GM19455 (cell line): ENCODE results near the gene KRT78.

Experiments
- ATAC-seq: cut with Tn5 transposase; IDR thresholded peaks from one replicate; pipeline ENCODE4 v1.9.1; 2021; ENCODE audit not compliant: unreplicated experiment

KRT78 gene

DNA sequence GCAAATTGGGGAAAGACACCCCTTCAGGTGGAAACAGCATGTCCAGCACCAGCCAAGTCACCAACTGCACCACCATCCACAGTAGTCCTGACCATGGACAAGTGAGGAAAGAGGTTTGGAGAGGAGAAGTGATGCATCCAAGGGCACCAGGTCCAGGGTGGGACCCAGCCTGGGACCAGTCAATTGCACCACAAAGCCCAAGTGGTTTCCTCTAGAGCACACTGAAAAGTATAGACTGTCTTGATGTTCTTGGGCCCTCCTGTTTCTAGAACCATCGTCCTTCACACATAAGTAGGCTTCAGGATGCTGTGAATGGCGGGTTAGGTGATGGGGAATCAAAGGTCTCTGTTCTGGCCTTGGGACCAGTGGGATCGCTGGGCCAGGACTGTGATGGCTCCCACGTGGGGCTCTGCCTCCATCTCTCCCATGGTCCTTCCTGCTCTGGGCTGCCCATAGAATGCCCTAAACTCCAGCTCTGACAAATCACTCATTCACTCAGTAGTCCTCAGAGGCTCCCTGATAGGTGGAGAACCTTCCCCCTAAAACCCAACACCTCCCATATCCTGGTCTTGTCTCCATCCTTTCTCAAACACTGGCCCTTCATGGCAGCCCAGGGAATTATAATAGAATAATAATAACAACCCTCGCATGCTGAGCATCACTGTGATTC lies 23.9 kb downstream of the KRT78 start:
- no peak for ATAC-seq

DNA sequence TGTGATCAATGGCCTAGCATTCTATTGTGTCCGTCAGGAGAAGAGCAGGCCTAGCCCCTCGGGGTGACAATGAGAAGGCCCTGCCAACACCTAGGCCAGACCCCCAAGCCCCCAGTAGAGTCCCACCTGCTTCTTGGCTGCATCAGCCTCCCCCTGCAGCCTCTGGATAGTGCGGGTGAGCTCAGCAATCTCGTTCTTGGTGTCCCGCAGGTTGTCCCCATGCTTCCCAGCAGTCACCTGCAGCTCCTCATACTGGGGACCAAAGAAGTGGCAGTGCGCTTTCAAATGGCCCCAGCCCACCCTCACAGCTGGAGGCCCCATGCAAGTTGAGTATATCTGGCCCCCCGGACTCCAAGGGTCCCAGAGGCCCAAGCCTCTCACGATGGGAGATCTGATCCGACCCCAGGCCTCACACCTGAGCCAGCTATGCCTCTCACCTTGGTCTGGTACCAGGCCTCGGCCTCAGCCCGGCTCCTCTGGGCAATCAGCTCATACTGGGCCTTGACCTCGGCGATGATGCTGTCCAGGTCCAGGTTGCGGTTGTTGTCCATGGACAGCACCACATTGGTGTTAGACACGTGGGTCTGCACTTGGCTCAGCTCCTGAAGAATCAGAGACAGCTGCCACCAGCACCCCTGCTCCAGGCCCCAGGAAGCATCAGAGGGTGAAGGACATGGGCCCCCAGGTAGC lies 24.9 kb downstream of the KRT78 start:
- ATAC-seq: no peak

DNA sequence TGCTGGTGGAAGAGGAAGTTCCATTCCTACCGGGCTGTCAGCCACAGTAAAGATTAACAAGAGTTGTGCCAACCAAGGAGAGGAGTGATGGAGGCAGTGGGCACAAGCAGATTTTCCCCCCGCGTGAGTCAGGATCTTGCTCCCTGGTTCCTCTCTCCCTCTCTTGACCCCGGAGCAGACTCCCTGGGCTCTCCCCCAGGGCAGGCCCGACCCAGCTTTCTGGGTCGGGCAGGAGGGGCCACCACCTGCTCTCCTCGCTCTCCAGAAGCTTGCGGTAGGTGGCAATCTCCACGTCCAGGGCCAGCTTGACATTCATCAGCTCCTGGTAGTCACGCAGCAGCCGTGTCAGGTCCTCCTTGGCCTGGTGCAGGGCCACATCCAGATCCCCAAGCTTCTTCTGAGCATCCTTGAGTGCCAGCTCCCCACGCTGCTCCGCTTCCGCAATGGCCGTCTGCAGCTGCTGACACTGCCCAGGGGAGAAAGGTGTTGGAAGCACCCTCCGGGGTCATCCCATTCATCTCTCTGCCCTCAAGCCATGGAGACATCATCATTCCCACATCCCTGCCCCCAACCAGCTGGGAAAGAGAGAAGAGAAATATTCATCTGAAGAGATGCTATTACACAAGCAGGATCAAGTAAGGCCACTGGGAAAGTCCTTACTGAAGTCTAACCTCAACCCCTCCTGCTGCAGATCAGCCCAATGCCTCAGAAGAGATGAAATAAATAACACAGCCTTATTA lies 25.9 kb downstream of the KRT78 start:
- no peak for ATAC-seq

DNA sequence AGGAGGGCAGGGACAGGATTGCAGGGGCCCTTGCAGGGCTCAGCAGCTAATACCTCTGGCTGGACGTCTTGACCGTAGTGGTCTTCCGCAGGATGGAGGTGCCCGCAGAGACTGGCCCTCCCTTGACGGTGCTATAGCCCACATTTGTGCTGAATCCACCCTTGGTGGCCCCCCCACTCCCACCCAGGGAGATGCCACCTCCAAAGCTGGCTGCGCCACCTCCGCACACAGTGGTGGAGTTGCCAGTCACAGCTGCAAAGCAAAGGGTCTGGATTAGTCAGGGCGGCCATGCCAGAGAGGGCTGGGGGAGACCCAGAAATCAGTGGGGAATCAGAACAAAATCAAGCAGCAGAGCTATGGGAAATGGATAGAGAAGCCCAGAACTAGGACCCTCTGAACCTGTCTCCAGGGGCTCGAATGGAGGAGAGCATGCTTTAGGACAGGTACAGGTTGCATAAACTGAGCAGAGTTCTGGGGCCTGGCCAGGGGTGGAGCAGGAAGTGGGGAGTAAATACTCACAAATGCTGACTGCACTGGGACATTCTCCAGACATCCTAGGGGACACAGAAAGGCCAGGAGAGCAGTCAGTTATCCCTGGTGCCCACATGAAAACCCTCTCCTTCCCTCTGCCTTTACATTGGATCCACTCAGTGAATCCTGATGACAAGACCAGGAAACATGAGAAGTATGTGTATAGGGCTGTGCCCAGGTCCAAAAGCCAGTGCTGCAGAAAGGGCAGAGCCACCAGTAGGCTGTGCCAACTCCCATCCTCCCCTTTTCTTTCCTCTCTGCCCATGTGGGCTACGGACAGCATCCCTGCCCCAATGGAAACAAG lies 26.8 kb downstream of the KRT78 start:
- no peak for ATAC-seq

DNA sequence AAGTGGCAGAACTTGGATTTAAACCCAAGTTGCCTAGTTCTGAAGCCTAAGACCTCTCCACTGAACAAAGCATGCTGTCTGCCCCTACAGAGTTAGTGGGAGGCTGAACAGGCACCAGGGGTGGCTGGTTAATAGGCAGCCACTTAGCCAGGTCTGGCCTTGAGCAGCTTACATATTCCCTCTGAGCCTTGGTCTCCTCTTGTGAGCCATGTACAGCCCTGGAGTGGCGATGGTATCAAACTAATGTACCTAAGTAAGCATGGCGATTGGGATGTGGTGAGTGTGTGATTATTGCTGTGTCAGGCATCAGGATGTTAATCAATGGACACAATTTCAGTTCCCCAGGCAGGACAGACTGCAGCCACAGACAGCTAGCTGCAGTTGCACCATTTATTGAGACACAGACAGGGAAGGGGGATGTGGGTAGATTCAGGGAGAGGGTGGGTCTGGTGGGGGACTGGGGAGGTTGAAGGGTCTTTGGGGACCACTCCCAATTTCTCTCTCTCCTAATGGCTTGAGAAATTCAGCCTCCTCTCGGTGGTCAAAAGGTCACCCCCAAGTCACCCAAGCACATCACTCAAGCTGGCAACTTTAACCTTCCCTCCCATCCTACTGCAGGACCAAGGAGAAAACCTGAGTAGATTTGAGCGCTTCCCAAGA lies 27.6 kb downstream of the KRT78 start:
- ATAC-seq: no peak

DNA sequence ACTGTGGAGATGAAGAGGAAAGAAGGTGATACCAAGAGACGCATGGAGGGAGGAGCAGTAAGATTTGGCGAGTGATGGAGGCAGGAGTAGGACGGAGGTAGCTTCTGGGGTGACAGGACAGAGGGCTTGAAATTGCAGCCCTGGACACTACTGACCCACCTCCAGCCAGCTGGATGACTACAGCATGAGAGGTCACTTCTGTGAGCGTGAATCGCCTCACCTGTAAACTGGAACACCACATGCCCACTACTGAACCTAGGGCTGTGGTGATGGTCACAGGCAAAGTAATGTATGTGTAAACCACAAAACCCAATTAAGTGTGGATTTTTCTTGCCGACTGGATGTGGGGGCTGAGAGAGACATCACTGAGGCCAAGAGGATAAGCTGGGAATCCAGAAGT lies 28.3 kb downstream of the KRT78 start:
- ATAC-seq: no peak

DNA sequence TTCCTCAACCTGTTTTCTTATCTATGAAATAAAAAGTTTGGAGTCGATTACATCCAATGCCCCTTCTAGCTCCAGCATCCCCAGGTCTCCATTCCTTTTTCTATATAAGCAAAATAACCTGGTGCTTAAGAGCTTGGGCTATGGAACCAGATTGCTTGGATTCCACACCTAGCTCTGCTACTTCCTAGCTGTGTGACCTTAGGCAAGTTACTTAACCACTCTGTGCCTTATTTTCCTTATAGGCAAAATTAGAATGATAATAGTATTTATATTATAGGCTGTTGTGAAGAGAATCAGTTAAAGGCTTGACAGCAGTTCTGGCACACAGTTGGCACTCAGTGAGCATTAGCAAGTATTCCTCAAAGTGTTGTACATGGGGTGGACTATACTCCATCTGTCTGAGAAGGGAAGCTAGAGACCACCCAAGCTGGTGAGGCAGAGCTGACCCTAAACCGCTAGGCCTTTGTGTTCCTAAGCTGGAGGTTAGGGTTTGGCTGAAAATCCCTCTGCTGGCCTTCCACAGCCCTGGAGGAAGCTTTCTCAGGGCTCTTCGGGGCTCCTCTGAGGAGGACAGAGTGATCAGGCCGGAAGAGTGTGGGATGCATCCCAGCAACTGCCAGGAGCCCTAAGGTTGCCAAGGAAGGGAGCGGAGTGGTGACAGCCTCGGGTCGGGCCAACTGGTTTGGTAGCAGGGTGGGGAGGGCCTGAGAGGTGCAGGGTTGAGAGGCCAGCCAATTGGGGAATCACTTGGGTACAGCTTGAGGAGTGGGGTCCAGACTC lies 28.9 kb downstream of the KRT78 start:
- no peak for ATAC-seq

DNA sequence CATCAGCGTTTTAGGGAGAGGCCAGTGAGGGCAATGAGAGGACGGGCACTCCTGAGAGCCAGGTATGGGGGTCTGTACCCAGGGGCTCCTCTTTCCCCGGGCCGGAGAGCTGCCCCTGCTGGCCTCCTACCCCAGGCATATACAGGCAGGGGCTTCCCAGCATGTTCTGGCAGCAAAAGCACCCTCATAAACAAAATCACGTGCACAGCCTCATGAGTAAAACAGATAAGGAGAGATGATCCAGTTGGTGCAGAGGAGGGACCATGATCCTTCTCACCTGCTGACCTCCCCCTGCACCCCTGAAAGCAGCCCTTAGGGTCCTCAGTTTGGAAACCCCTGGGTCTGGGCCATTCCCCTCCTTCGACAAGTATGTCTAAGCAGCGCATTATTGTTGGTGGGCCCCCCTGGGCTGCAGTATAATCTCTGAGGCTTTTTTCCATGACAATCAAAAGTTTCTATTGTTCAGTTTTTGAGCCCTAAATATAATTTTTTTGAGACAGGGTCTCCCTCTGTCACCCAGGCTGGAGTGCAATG lies 29.8 kb downstream of the KRT78 start:
- ATAC-seq: no peak

DNA sequence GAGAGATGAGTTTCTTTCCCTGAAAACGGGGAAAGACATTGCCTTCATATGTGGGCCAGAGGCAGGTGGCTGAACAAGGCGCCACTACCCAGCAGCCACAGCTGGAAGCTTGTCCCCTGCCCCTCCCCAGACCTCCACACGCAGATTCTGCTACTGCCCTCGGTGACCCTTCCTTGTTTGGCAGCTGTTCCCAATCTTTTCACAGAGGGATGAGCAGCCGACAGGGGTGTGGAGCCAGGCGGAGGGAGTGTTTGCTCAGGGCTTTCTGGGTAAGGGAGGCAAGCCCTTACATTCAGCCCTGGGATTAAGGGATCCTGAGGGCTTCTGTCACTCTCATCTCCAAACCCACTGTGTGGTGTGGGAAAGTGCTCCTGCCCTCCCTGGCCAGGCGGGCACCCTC lies 30.4 kb downstream of the KRT78 start:
- ATAC-seq: no peak

DNA sequence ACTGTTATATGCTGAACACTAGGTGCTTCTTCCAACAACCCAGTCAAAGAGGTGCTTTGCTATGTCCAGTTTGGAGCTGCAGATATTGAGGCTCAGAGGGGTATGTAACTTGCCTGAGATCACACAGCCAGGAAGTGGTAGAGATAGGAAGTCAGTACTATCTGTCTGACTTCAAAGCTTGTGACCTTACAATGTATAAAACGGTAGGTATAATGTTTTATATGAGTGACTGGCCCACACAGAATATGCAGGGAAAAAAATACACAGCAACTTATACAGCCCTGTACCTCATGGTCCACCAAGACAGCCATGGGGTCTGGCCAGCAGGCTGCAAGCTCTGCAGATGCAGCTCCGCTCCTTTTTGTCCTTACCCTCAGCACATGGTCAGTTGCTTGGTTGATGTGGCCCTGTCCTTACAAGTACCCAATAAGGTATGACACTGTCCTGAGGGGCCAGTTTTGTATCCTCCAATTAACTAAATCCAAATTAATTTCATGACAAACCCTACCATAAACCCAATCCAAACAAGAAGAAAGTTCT lies 31.0 kb downstream of the KRT78 start:
- no peak for ATAC-seq

DNA sequence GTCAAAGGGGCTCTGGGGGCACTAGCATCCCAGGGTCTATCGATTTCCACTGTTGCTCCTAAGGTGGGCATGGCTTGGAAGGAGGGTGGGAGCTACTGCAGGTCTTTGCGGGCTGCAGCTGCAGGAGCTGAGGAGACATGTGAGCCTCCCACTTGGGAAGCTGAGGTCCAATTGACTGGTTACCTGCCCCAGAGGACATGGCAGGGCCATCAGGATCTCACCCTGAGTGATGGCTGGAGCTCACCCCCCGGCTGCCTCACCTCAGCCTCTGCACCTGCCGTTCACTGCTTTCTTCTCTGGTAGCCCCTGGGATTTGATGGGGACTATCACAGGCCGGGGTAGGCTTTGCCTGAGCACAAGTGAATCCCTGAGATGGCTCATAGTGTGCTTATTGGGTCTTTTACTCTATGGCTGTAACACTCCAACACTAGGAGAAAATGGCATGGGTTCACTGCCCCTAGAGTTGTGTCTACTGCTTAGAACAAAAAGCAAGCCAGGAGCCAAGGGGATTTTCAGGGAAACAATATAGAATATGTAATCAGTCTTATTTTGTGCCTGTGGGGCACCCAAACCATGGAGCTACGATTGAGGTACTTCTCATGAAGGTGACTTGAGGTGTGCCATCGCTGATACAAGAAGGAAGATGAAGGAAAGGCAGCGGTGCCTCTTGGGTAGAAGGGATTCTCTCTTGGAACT lies 31.6 kb downstream of the KRT78 start:
- no peak for ATAC-seq

DNA sequence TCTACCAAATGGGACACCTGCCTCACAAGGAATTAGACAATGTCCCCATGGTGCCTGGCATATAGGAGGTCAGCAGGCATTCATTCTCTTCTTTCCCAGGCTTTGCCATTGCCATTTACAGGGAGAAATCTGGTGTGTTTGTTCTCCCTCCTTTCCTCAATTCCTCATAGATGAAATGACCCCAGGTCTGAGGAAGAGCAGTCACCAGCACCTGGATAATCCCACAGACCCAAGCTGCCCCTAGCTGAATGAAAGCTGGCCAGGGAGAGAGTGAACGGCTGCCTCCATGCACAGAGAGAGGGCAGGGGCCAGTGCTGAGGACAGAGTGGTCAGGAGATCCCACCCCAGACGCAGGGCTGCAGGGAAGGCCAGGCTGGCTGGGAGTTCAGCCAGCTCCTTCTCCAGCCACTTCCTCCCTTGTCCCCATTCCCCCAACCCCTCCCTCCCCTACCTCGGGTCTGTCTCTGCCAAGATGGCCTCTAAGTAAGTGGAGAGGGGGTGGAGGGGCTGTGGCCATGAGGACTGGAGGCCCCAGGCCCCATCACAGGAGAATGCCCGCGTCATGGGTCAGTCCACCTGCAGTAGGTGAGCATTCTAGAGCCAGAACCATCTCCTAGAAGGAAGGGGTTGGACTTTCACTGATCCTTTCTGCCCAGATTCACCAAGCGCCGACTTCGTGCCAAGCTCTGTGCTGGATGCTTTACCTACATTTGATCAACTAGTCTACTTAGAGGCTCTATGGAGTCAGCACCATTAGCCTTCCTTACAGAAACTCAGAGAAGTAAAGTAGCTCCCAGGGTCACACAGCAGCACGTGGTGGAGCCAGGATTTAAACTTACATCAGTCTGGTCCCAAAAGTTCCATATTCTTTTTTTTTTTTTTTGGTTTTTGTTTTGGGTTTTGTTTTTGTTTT lies 32.9 kb downstream of the KRT78 start:
- ATAC-seq: no peak

DNA sequence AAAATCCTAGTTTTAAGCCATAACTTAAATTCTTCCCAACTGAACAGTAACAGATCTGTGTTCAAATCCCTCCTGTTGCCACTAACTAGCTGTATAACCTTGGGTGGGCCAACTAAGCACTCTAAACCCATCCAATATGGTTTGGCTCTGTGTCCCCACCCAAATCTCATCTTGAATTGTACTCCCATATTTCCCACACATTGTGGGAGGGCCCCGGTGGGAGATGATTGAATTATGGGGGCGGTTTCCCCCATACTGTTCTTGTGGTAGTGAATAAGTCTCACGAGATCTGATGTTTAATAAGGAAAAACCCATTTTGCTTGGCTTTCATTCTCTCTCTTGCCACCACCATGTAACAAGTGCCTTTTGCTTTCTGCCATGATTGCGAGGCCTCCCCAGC lies 33.6 kb downstream of the KRT78 start:
- no peak for ATAC-seq

DNA sequence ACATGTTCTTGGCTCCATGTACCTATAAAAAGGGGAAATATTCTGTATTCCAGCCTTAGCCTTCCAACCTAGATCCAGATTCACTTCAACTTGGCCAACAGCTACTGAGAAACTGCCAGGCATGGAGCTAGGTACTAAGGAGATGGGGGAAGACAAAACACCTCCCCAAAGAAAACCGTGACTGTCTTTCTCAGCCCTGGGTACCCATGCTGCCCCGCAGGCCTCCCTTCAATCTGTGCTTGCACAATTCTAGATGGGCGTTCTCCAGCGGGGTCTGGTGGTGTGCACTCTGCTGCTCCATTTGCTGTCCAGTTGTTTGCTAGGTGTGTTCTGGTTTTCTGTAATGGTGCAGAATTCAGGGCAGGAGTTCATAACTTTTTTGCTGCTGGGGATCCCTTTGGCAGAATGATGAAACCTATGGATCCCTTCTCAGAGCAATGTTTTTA lies 34.1 kb downstream of the KRT78 start:
- ATAC-seq: no peak

DNA sequence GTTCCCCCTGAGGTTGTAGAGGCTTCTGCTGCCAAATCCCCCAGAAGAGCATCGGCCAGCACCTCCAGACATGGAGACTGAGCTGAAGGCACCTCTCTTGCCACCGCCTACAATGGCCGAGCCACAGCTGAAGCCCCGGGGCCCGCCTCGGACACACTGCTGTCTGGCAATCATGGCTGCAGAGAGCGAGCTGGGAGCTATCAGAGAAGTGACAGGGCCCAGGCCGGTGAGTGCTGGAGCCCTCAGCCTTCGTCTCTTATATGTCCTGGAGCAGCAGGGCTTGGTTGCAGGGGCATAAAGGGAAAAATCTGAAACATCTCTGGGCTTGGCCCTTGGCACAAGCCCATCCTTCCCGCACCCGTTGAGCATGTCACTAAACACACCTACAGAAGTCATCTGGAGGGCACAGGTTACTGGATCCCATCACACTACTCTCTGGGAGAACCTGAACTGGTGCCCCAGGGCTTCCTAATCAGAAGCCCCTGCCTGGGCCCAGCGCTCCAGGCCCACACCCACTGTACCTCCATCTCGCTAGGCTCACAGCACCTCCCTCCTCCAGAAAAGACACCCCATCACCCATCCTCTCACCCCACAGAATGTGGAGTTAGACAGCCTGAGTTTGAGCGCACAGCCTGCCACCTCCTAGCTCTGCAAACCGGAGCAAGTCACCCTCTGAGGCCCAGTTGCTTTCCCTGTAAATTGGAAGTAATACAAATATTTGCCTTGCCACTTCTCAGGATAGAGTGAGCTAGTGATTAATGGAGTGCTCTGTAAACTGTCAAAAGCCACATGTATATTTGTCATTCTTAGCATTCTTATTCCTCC lies 34.7 kb downstream of the KRT78 start, which contains the start of gene KRT4:
TSS of gene KRT4 (minus strand) at position 232 of the 825 bp plus-strand sequence. CDS start at position 174, 58 bp downstream.
- no peak for ATAC-seq

DNA sequence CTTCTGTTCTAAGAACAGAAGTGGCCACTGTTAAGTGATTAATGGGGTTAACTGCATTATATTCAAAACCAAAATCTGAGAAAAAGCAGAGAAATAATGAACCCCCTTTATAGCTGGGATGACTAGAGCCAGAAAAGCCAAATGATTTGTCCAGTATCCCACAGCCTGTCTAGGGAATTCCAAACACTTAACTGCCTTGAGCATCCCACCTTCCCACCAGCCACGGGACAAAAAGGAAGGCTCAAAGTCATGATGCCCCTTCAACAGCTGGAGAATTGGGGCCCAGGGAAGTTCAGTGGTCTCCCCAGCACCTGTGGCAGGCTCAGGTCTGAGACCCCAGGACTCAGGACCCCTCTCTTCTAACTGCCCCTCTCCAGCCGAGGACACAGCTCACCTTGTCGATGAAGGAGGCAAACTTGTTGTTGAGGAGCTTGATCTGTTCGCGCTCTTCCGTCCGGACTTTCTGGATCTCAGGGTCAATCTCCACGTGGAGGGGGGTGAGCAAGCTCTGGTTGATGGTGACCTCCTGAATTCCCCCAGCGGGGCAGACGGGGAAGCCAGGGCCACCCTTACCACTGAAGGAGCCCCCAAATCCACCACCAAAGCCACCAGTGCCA lies 35.5 kb downstream of the KRT78 start:
- no peak for ATAC-seq
